ENCODE data around the gene CPSF4. TPM values are rescaled to one million over a fixed set of nuclear protein-coding genes. Genes with fewer than 3 reads are reported as not detected.
A peak's percentile ranks its signal among the peaks of the same experiment; 100 is the strongest.
"Not testable (repeated sequence)": the region's sequence is repeated elsewhere in the genome, so short reads cannot be mapped to it uniquely, and the experiment has no call there.

CPSF4 gene
- polyA plus RNA-seq, 4 donors = 24.0 to 42.7 (median 29.2) TPM

GRCh38 chr7:99407872-99408378 lies 30.8 kb upstream of the CPSF4 start:
- DNase-seq (ENCODE audit: low read depth in 4 of 4, low spot score in 3 of 4) = no peak

GRCh38 chr7:99408379-99409191 lies 30.2 kb upstream of the CPSF4 start, which contains the start of the genes BUD31 and PDAP1:
Gene BUD31, plus strand, starts transcription at chr7:99408969. Its CDS starts 2,124 bp downstream, at chr7:99411093.
Gene PDAP1, minus strand, starts transcription at chr7:99408597. Its CDS starts 49 bp downstream, at chr7:99408548.
- peak; percentile 89 to 93 (median 91) for DNase-seq (ENCODE audit: low read depth in 4 of 4, low spot score in 3 of 4)

- DNase-seq (ENCODE audit: low read depth in 4 of 4, low spot score in 3 of 4) = no peak
Measured at GRCh38 chr7:99409192-99409572, 29.6 kb upstream of the CPSF4 start.

GRCh38 chr7:99409806-99410205 lies 28.9 kb upstream of the CPSF4 start:
- no peak for DNase-seq (ENCODE audit: low read depth in 4 of 4, low spot score in 3 of 4)

GRCh38 chr7:99410635-99411034 lies 28.1 kb upstream of the CPSF4 start:
- DNase-seq (ENCODE audit: low read depth in 4 of 4, low spot score in 3 of 4) = no peak

GRCh38 chr7:99415513-99416127 lies 23.1 kb upstream of the CPSF4 start:
- DNase-seq (ENCODE audit: low read depth in 4 of 4, low spot score in 3 of 4) = not testable (repeated sequence)

GRCh38 chr7:99418260-99418659 lies 20.5 kb upstream of the CPSF4 start:
- no peak for DNase-seq (ENCODE audit: low read depth in 4 of 4, low spot score in 3 of 4)

GRCh38 chr7:99419323-99420021 lies 19.3 kb upstream of the CPSF4 start:
- no peak for DNase-seq (ENCODE audit: low read depth in 4 of 4, low spot score in 3 of 4)

- no peak for DNase-seq (ENCODE audit: low read depth in 4 of 4, low spot score in 3 of 4)
Measured at GRCh38 chr7:99420213-99420612, 18.5 kb upstream of the CPSF4 start.

- no peak for DNase-seq (ENCODE audit: low read depth in 4 of 4, low spot score in 3 of 4)
Measured at GRCh38 chr7:99420986-99421385, 17.8 kb upstream of the CPSF4 start.

GRCh38 chr7:99422186-99422585 lies 16.6 kb upstream of the CPSF4 start:
- no peak for DNase-seq (ENCODE audit: low read depth in 4 of 4, low spot score in 3 of 4)

GRCh38 chr7:99422625-99423024 lies 16.1 kb upstream of the CPSF4 start:
- DNase-seq (ENCODE audit: low read depth in 4 of 4, low spot score in 3 of 4) = no peak

GRCh38 chr7:99424932-99425730 lies 13.6 kb upstream of the CPSF4 start:
- no peak for DNase-seq (ENCODE audit: low read depth in 4 of 4, low spot score in 3 of 4)

GRCh38 chr7:99428972-99429566 lies 9.7 kb upstream of the CPSF4 start:
- no peak for DNase-seq (ENCODE audit: low read depth in 4 of 4, low spot score in 3 of 4)

GRCh38 chr7:99429756-99430155 lies 9.0 kb upstream of the CPSF4 start:
- DNase-seq (ENCODE audit: low read depth in 4 of 4, low spot score in 3 of 4) = no peak

- DNase-seq (ENCODE audit: low read depth in 4 of 4, low spot score in 3 of 4) = not testable (repeated sequence)
Measured at GRCh38 chr7:99431756-99432540, 6.8 kb upstream of the CPSF4 start.

GRCh38 chr7:99433158-99433557 lies 5.6 kb upstream of the CPSF4 start:
- no peak for DNase-seq (ENCODE audit: low read depth in 4 of 4, low spot score in 3 of 4)

- no peak for DNase-seq (ENCODE audit: low read depth in 4 of 4, low spot score in 3 of 4)
Measured at GRCh38 chr7:99437946-99438572, 684 bp upstream of the CPSF4 start.

- no peak for DNase-seq (ENCODE audit: low read depth in 4 of 4, low spot score in 3 of 4)
Measured at GRCh38 chr7:99440195-99440594, 1.5 kb downstream of the CPSF4 start.

All from left renal pelvis (tissue), 4 donors.